Heart left ventricle (tissue), 13 donors: ENCODE data around the gene MYO16.

ENCODE experiments used
- CTCF ChIP-seq, 12 donors: fragments of 200-600 bp; sonication (generic) in 4 of 12; IDR thresholded peaks; one replicate each; pipeline versions ENCODE4 v1.5.0 to v1.8.0; 2018 to 2022; ENCODE audit warnings: antibody characterized with exemption in 12 of 12, mild to moderate bottlenecking in 5 of 12
- POLR2A ChIP-seq, 2 donors: fragments of 450-650 bp; IDR thresholded peaks; one replicate each; pipeline ENCODE4 v1.6.1; 2017; ENCODE audit warnings: antibody characterized with exemption in 2 of 2, mild to moderate bottlenecking in 2 of 2, moderate library complexity in 2 of 2
- donor health status: ischemic (EF 13 %, LVEDD 7.1; RV severe dilation, severe dysfunction).
- donor health status: DM: no; HTN: yes; CAD: no.
- donor health status: DM: no; HTN: no; CAD: no.
- donor health status: ischemic (EF 25% LVEDD 6.9; RV normal size, moderate dysfunction).
- donor health status: ischemic (EF 25% LVEDD 5.7; RV mildly dilated, moderate dysfunction).
- donor health status: ischemic (EF 35%, LVEDD 5.7; RV mildly dilated, moderate dysfunction).
- donor health status: nonischemic (EF 11% LVEDD 7.7; RV severe dilation, severe dysfunction).
- donor health status: DM: yes; HTN: yes; CAD: no.
- donor health status: PGD.
- donor health status: ischemic (EF 29% LVEDD 5.4; RV normal size, mild dysfunction).
- donor health status: nonischemic (EF 23%, LVEDD 6.1; RV moderate dilation, normal function).

- TF ChIP-seq POLR2A (IDR thresholded peaks at IDR 0.05) (no peak), CTCF (IDR thresholded peaks at IDR 0.05) (no peak)
Measured at GRCh38 chr13:109156181-109156935, 526.9 kb downstream of the MYO16 start.
